HG02970 (cell line): Measurements from ENCODE around the gene ZPR1.
"Not testable (repeated sequence)": the region's sequence is repeated elsewhere in the genome, so short reads cannot be mapped to it uniquely, and the experiment has no call there.

ENCODE experiments used
- ATAC-seq: cut with Tn5 transposase; IDR thresholded peaks from one replicate; pipeline ENCODE4 v1.9.1; 2021; ENCODE audit warnings: mild to moderate bottlenecking, moderate library complexity, moderate number of reproducible peaks; ENCODE audit not compliant: unreplicated experiment, low FRiP score

The ZPR1 gene

GRCh38 chr11:116825854-116826750 lies 38.3 kb upstream of the ZPR1 start:
- no peak for ATAC-seq

GRCh38 chr11:116825434-116825833 lies 37.6 kb upstream of the ZPR1 start:
- no peak for ATAC-seq

- ATAC-seq: no peak
Measured at GRCh38 chr11:116823031-116823843, 35.4 kb upstream of the ZPR1 start, which contains the start of gene APOA4. Gene APOA4, minus strand, starts transcription at chr11:116823304. Its CDS starts 113 bp downstream, at chr11:116823191.

- ATAC-seq: no peak
Measured at GRCh38 chr11:116822575-116822974, 34.8 kb upstream of the ZPR1 start.

- ATAC-seq: no peak
Measured at GRCh38 chr11:116821050-116821918, 33.5 kb upstream of the ZPR1 start.

- ATAC-seq: no peak
Measured at GRCh38 chr11:116819049-116819448, 31.2 kb upstream of the ZPR1 start.

- ATAC-seq: no peak
Measured at GRCh38 chr11:116814502-116814901, 26.7 kb upstream of the ZPR1 start.

- no peak for ATAC-seq
Measured at GRCh38 chr11:116813781-116814471, 26.1 kb upstream of the ZPR1 start.

- no peak for ATAC-seq
Measured at GRCh38 chr11:116813170-116813569, 25.3 kb upstream of the ZPR1 start.

GRCh38 chr11:116812109-116812508 lies 24.3 kb upstream of the ZPR1 start:
- no peak for ATAC-seq

- no peak for ATAC-seq
Measured at GRCh38 chr11:116811194-116811593, 23.4 kb upstream of the ZPR1 start.

GRCh38 chr11:116808262-116809175 lies 20.7 kb upstream of the ZPR1 start:
- ATAC-seq: no peak

GRCh38 chr11:116807601-116808261 lies 19.9 kb upstream of the ZPR1 start:
- no peak for ATAC-seq

- no peak for ATAC-seq
Measured at GRCh38 chr11:116804001-116804400, 16.2 kb upstream of the ZPR1 start.

GRCh38 chr11:116801662-116802061 lies 13.8 kb upstream of the ZPR1 start:
- ATAC-seq: not testable (repeated sequence)

- ATAC-seq: no peak
Measured at GRCh38 chr11:116800610-116801009, 12.8 kb upstream of the ZPR1 start.

- ATAC-seq: no peak
Measured at GRCh38 chr11:116798368-116798767, 10.5 kb upstream of the ZPR1 start.

- ATAC-seq: no peak
Measured at GRCh38 chr11:116797816-116798215, 10.0 kb upstream of the ZPR1 start.
